GM18505 (cell line): ENCODE results near the gene FNDC10.
A peak's percentile ranks its signal among the peaks of the same experiment; 100 is the strongest.

Experiments
- ATAC-seq: cut with Tn5 transposase; IDR thresholded peaks from one replicate; pipeline ENCODE4 v1.9.1; 2021; ENCODE audit not compliant: unreplicated experiment
- POLR2A ChIP-seq: IDR thresholded peaks from 4 replicates; pipeline ENCODE4 v1.6.1; 2011; ENCODE audit warnings: borderline replicate concordance; ENCODE audit not compliant: insufficient read depth, insufficient read length; ENCODE audit errors: extremely low read depth

The FNDC10 gene

DNA sequence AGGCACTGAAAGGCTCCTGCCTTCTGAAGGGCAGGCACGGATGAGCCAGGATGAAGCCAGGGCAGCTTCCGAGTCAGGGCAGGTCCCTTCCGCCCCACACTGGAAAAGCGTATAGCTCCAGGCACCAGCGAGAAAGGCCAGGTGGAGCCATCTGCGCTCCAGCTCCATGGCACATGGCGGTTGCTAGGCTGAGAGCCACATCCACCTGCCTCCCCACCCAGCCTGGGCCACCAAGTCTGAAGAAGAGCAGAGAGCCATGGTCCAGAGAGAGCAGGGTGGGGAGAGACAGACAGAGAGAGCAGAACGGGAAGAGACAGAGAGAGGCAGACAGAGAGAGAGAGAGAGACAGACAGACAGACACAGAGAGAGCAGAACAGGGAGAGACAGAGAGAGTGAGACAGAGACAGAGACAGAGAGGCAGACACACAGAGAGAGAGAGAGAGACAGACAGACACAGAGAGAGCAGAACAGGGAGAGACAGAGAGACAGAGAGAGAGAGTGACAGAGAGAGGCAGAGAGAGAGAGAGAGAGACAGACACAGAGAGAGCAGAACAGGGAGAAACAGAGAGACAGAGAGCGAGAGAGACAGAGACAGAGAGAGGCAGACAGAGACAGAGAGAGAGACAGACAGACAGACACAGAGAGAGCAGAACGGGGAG lies 5.2 kb downstream of the FNDC10 start:
- no peak for TF ChIP-seq POLR2A
- ATAC-seq, result no peak

DNA sequence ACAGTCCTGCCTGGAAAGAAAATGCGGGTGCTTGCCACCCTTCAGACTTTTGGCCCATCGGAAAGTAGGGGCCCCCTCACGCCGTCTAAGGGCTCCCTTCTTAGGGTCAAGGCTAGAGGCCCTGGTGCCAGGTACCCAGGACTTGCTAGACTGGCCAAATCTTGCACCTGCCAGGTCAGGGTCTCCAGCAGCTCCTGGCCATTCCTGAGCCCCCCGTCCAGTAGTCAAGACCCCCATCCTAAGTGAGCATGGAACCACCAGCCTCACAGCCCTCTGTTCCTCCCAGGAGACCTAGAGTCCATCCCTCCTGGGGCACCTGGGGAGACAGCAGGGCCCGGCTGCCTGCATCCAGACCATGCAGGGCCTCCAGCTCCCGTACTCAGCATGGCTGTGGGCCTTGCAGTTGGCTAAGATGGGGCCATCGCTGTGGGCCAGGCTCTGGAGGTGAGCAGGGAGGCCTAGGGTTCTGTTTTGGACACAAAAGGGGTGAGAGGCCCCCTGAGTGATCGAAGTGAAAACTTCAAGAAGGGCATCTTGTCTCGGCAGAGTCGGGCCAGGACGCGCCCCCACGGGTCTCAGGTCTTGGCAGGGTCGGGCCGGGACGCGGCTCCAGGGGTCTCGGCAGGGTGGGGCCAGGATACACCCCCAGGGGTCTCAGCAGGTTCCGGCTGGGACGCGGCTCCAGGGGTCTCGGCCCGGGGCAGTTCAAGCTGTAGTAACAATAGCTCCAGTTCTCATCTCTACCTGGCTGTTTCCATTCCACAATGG lies 5.9 kb downstream of the FNDC10 start:
- no peak for TF ChIP-seq POLR2A
- ATAC-seq, result no peak

DNA sequence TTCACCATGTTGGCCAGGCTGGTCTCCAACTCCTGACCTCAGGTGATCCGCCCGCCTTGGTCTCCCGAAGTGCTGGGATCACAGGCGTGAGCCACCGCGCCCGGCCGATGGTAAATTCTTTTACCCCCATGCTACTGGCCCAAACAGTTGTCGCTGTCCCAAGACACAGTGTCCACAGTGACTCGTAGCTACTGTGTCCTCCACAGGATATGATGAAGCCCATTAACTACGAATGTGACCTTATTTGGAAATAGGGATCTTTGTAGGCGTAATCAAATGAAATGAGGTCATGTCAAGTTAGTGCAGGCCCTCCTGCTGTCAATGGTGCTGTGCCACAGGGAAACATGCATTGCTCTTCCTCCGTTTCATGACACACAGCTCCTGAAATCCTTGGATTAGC lies 8.5 kb downstream of the FNDC10 start:
- TF ChIP-seq POLR2A, result no peak
- no peak for ATAC-seq

DNA sequence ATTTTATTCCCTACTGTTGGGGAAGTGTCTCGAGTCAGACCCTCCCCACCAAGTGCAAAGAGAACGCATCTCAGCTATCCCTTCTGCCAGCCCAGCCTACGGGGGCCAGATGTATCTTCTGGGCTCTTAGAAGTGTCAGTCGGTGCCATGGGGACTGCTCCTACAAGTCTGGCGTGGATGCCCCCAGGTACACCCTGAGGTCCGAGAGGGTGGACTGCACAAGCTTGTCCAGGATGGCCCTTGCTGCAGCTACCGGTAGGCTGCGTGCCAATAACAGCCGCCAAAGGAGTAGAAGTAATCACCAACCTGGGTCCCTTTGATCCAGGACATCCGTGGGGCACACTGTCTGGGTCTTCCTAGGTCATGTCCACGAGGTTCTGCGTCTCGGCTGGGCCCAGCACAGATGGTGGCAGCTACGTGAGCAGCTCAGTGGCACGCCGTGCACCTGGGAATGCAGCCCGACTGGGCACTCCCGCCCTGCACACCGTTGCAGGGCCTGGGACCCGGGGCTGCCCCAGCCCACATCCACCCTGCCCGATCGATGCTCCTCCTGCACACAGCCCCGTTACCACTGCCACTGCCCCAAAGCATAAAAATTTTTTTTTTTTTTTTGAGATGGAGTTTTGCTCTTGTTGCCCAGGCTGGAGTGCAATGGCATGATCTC lies 16.5 kb downstream of the FNDC10 start:
- TF ChIP-seq POLR2A, result no peak
- no peak for ATAC-seq

DNA sequence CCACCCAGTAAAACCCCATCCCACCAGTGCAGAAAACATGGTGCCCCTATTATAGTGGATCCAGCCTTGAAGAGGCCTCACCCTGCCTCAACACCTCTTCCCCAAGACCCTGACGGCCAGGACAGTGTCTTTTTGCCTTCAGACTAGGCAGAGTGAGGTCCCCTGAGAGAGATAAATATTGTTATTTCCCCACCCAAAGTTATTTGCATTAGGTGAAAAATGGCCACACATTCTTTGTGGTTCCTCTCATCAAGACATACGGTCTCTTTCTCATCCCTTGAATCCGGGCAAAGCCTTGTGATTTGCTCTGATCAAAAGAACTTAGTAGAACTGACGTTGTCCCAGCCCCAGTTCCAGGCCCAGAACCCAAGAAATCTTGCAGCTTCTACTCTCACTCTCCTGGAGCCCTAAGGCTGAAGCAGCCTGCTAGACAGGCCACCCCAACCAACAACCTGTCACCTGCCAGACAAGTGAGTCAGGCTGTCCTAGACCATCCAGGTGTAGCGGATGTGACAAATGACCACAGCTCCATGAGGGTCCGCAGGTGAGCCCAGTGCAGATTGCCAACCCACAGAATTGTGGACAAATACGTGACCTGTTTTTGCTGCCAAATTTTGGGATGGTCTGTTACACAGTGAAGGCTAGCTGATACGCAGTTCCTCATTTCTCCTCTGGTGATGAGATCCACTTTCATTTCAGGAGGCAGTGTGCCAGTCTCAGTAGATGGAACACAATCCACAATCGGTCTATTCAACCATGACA lies 17.2 kb downstream of the FNDC10 start:
- no peak for ATAC-seq

DNA sequence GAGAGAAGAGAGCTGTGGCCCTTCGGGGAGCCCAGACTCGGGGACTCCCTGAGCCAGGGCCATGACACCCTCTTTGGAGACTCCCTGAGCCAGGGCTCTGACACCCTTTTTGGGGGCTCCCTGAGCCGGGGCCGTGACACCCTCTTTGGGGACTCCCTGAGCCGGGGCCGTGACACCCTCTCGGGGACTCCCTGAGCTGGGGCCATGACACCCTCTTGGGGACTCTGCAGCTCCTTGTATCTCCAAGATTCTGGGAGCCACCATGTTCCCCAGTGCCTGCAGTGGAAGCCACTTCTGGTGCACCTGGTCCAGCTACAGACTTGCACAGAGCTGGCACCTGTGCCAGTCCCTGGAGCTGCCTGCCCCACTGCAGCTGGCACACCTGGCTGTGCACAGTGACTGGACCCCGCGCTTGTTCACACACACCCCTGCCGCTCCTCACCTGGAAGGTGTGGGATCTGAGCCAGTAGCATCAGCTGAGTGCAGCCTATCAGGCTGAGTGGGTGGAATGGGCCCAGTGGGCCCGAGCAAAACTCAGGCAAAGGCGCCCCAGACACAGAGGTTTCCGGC lies 21.5 kb downstream of the FNDC10 start:
- TF ChIP-seq POLR2A, result no peak
- no peak for ATAC-seq

More for the DNA sequence above, 17.2 kb downstream of the FNDC10 start:
- TF ChIP-seq POLR2A, result no peak

DNA sequence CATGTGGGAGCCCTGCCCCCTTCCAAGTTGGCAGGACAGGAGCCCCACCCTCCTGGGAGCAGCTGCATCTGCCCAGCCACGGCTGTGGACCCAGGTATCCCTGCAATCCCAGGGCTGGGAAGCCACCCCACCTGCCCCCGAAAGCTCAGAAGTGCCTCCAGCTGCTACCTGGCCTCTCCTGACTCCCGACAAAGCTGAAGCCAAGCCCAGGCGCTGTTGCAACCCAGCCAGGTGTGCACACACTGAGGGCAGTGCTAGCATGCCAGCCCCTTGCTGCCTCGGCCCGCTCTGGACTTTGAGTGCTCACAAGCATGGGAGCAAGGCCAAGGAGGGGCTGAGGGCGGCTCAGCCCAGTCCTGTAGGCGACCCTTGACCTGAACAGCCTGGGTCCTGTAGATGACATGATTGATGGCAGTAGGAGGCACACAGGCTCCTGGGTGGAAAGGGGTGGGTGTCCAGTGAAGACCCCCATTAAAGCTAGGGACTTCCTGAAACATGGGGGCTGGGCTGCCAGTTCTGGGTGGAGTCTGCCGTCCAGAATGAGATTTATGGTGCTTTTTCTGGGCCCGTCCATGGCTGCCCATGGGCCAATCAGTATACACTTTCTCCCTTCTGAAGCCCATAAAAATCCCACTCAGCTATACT lies 22.4 kb downstream of the FNDC10 start:
- no peak for TF ChIP-seq POLR2A
- ATAC-seq, result no peak

DNA sequence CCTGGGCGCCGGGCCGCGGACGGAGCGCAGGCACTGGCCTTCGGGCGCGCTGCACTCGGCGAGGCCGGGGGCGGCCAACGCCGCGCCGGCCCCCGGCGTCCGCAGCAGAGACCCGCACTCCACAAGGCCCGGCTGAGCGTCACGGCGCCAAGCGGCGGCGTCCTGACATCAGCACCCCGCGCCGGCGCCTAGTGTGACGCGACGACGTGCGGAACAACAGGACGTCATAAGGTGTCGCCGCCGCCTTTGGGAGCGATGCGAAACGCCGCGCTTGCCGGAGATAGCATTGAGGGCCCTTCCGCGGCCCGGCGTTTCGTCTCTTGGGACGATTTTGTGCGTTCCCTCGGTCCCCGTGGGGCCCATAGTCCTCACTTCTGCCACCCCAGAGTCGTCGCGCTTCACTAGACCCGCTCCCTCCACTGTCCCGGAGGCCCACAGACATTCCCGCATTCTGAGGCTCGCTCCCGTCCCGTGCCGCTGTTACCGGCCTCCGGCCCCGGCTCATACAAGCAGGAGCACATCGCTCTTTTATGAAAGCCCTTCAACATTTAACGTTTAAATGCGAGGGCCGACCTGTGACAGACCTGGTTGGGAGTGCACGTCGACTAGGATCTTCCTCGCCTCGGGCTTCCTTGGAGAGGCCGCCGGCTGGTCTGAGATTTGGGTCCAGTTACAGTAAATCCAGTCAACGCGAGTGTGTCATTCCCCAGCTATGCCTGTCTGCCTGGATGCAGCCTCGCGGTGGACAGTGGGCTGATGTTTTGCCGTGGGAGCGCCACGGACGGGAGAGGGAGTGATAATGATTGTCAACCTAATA lies 25.0 kb downstream of the FNDC10 start, which contains the start of gene SSU72:
Gene SSU72, minus strand, starts transcription at position 143 of the 817 bp plus-strand sequence. CDS start 306 bp downstream, outside the sequence.
- peak; percentile 94 for TF ChIP-seq POLR2A
- peak; percentile 84 for ATAC-seq

DNA sequence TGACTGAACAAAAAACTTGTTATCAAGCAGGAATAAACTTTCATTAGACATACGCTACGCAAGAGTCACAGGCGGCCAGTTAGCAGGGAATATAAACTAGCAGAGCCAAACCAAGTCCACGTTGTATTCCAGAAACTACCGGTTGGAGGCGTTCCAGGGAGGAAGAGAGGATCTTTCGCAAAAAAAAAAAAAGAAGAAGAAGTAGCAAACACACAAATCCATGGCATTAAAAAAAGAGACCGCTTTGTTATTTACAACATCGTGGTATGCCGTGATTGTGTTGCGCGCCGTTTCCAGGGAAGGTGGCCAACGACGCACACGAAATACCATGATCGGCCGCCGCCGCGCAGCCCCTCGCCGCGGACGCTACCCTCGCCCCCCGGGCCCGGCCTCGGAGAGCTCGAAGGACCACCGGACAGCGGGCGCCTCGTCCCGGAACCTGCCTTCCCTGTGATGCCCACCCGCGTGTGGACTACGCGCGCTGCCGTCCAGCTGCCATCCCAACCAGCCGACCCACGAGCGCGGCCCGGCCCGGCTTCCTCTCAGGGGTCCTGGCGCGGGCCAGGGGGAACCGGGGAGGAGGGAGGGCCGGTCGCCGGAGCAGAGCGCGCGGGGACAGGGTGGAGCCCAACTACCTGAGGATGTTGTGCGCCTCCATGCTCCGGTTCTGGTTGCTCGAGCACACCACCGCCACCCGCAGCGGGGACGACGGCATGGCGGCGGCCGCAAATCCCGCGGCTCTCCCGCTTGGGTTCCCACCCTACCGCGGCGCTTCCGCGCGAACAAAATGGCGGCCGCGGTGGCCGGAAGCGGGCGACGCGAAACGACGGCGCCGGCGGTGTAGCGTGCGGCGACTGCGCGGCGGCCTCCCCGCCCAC lies 25.9 kb downstream of the FNDC10 start:
- no peak for TF ChIP-seq POLR2A
- ATAC-seq, result peak; percentile 62

DNA sequence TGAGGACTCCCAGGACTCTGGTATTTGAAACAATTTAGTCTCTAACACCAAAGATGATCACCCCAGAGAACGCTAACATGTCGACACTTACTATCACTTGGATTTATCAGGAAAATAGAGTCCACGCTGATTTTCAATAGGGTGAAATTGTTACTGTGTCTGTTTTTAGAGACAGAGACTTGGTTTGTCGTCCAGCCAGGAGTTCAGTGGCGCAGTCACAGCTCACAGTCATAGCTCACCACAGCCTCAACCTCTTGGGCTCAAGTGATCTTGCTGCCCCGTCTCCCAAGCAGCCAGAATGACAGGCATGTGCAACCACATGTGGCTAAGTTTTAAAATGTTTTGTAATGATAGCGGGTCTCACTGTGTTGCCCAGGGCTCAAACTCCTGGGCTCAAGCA lies 30.6 kb downstream of the FNDC10 start:
- no peak for TF ChIP-seq POLR2A
- ATAC-seq, result no peak

DNA sequence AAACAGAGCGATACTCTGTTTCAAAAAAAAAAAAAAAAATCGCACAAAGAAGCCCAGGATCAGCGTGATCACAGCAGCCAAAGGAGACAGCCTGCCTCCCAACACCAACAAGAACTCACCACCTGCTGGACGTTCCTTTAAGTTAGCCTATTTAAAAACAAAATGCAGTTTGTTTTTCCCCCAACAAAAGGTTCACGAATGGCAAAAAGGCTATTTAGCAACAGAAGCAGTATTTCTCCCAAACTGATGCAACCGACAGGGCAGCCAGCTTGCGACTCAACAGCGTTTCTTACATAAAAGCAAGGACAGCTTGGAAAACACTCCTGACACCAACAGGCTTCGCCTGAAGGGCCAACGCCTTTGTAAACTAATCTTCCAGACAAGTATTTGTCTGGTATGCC lies 32.0 kb downstream of the FNDC10 start:
- no peak for TF ChIP-seq POLR2A
- no peak for ATAC-seq
